Lower leg skin (tissue), 4 donors: ENCODE measurements around the gene AHSP. TPM values are rescaled to one million over a fixed set of nuclear protein-coding genes. Genes with fewer than 3 reads are reported as not detected.
"Not testable (repeated sequence)": the region's sequence is repeated elsewhere in the genome, so short reads cannot be mapped to it uniquely, and the experiment has no call there.

Source experiments
- DNase-seq, 2 donors: peaks; one replicate each; pipeline ENCODE4 v3.0.0-alpha.2; 2019; ENCODE audit warnings: low spot score in 2 of 2
- H3K4me3 ChIP-seq: fragments of 200-600 bp; sonication (generic); 2 replicates; pipeline ENCODE4 v1.5.1; 2017; ENCODE audit warnings: mild to moderate bottlenecking, low read depth; ENCODE audit not compliant: poor library complexity, severe bottlenecking
- CTCF ChIP-seq, 3 donors: fragments of 450-650 bp; IDR thresholded peaks; one replicate each; pipeline ENCODE4 v1.5.1; 2016; ENCODE audit warnings: antibody characterized with exemption in 3 of 3, mild to moderate bottlenecking in 3 of 3, moderate library complexity in 2 of 3
- POLR2A ChIP-seq, 2 donors: fragments of 450-650 bp; IDR thresholded peaks; one replicate each; pipeline ENCODE4 v1.6.1; 2016 to 2017; ENCODE audit warnings: antibody characterized with exemption in 2 of 2, mild to moderate bottlenecking in 1 of 2, moderate library complexity in 1 of 2
- WGBS, 2 donors: methylation state at CpG; one replicate each; pipeline ENCODE4 v1.1.5; 2018; 5-methylcytosine and 5-hydroxymethylcytosine counted together
- intact Hi-C: fragments of 100-400 bp; cut with DNase I; formaldehyde crosslinking; loops from one replicate; pipeline ENCODE4 v1.15.0; 2023; ENCODE audit warnings: low total_unique reads
- total RNA-seq, 4 donors: library from RNA; depleted of rRNA; stranded (reverse); fragments of >200 nt; gene quantifications; one replicate each; pipeline ENCODE4 v1.1.0, GENCODE V29; 2016

Gene AHSP
- total RNA-seq: not detected

GRCh38 chr16:31527734-31528274 is at the start of gene AHSP:
TSS of gene AHSP (plus strand) at chr16:31527900. CDS start at chr16:31528140, 240 bp downstream.
- no peak within 1 kb of the TSS for H3K4me3 ChIP-seq
- WGBS, 2 donors: 43 to 60% methylated on average over 6 of the region's 6 CpGs
- TF ChIP-seq POLR2A (IDR thresholded peaks at IDR 0.05) (no peak), CTCF (IDR thresholded peaks at IDR 0.05) (no peak)

GRCh38 chr16:31478956-31479355 is 48.7 kb upstream of the AHSP start:
- TF ChIP-seq POLR2A (IDR thresholded peaks at IDR 0.05) (no peak), CTCF (IDR thresholded peaks at IDR 0.05) (no peak)
- 75 to 90% methylated on average over 3 of the region's 3 CpGs for WGBS, 2 donors
- intact Hi-C loops: no loop called here
- no peak for DNase-seq
- H3K4me3 ChIP-seq: no peak overlapping the region

More at GRCh38 chr16:31527734-31528274, at the start of gene AHSP:
- intact Hi-C loops: no loop called here
- DNase-seq: no peak

- intact Hi-C loops: no loop called here
- no peak overlapping the region for H3K4me3 ChIP-seq
- TF ChIP-seq CTCF (IDR thresholded peaks at IDR 0.05) (no peak), POLR2A (IDR thresholded peaks at IDR 0.05) (no peak)
- DNase-seq: no peak
- 81 to 88% methylated on average over 9 of the region's 9 CpGs for WGBS, 2 donors
These were observed 47.9 kb upstream of the AHSP start for GRCh38 chr16:31479751-31480150.

GRCh38 chr16:31480851-31481536 is 46.7 kb upstream of the AHSP start:
- WGBS, 2 donors: 38 to 47% methylated on average over 7 of the region's 7 CpGs
- no peak for DNase-seq
- H3K4me3 ChIP-seq: no peak overlapping the region
- TF ChIP-seq POLR2A (IDR thresholded peaks at IDR 0.05): no peak
- no peak for TF ChIP-seq CTCF (IDR thresholded peaks at IDR 0.05)
- intact Hi-C loops: no loop called here

- intact Hi-C loops: no loop called here
- no peak within 1 kb of the TSS for H3K4me3 ChIP-seq
- TF ChIP-seq POLR2A (IDR thresholded peaks at IDR 0.05) (no peak), CTCF (IDR thresholded peaks at IDR 0.05) (no peak)
- WGBS, 2 donors: 93 to 96% methylated on average over 3 to 4 of the region's 4 CpGs
- DNase-seq: no peak
These were observed 44.6 kb upstream of the AHSP start, which contains the start of gene SLC5A2 for GRCh38 chr16:31483081-31483480. TSS of gene SLC5A2 (plus strand) at chr16:31483123. CDS start at chr16:31483137, 14 bp downstream.

GRCh38 chr16:31484048-31484447 is 43.7 kb upstream of the AHSP start:
- 94% methylated on average over 4 of the region's 4 CpGs for WGBS, 2 donors

More at GRCh38 chr16:31484048-31484447, 43.7 kb upstream of the AHSP start:
- H3K4me3 ChIP-seq, DNase-seq, intact Hi-C loops: not testable (repeated sequence)
